ENCODE data around the gene ENTREP1.

GRCh38 chr9:69351227-69351626, 26.2 kb downstream of the ENTREP1 start:
- no peak for TF ChIP-seq EZH2phosphoT487 (IDR thresholded peaks at IDR 0.05; ENCODE audit: borderline replicate concordance, low read length)
- TF ChIP-seq, protein P1, sequence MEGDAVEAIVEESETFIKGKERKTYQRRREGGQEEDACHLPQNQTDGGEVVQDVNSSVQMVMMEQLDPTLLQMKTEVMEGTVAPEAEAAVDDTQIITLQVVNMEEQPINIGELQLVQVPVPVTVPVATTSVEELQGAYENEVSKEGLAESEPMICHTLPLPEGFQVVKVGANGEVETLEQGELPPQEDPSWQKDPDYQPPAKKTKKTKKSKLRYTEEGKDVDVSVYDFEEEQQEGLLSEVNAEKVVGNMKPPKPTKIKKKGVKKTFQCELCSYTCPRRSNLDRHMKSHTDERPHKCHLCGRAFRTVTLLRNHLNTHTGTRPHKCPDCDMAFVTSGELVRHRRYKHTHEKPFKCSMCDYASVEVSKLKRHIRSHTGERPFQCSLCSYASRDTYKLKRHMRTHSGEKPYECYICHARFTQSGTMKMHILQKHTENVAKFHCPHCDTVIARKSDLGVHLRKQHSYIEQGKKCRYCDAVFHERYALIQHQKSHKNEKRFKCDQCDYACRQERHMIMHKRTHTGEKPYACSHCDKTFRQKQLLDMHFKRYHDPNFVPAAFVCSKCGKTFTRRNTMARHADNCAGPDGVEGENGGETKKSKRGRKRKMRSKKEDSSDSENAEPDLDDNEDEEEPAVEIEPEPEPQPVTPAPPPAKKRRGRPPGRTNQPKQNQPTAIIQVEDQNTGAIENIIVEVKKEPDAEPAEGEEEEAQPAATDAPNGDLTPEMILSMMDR (IDR thresholded peaks at IDR 0.05; ENCODE audit: low read depth, low read length, poor library complexity, severe bottlenecking) = no peak
